ENCODE data around the gene GPC5. TPM values are rescaled to one million over a fixed set of nuclear protein-coding genes. Genes with fewer than 3 reads are reported as not detected.

The GPC5 gene
- total RNA-seq, 2 experiments from 2014 or later, result 0.63 to 0.66 TPM

DNA sequence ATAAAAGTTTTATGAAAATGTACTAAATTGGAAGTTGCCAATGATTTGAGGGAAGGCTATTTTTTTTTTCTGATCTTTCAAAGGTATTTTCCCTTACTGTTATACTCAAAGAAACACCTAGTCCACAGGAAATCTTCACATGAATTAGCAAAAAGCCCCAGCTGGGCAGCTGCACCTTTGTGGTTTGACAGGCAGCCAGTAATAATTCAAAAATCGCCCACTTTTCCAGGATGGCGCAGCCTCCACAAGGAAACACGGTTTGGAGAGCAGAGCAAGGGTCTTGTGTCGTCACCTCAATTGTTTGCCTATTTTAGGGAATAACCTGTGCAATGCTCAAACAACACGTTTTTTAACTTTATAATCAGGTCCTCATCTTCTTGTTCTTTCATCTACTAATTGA is 1503.3 kb downstream of the GPC5 start:
- Mint-ChIP-seq H3K4me3 (no peak overlapping the region), H3K36me3 (ENCODE audit: low read depth) (no peaks in the 10 kb centered on the region), H3K9me3 (ENCODE audit: low read depth) (peaks cover 8% of the 10 kb centered on the region), H3K4me1 (no peaks in the 10 kb centered on the region), H3K27ac (no peak overlapping the region), H3K27me3 (no peaks in the 10 kb centered on the region)
- ATAC-seq (no peak), DNase-seq (no peak)
- intact Hi-C loops (cut with DNase I, micrococcal nuclease), result no loop called here
- ChIA-PET POLR2A (no interaction called here), CTCF (interaction anchor here (0.6 to 1.6 kb wide), 3 partner anchors 21 to 50 kb away, joined by 3 to 4 read pairs (median 3); no protein-coding TSS in a partner anchor)

DNA sequence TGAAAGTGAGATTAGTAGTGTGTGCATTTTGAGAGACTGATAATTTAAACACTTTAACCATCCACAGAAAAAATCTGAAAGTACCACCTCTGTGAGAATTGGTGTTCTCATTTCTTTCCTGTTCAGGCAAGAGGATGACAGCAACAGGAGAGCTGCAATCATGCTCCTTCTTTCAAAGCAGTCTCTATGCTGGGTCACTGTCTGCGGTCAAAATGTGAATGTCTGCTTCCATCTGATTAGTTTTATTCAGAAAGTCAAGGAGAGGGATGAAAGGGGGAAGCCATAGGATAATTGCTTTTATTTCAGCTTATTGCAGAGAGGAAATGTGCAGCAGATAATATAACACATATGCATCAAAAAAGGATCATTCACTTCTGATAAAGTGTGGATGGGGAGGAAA is 1514.2 kb downstream of the GPC5 start:
- intact Hi-C loops (cut with DNase I, micrococcal nuclease), result no loop called here
- Mint-ChIP-seq H3K4me1 (no peaks in the 10 kb centered on the region), H3K9me3 (ENCODE audit: low read depth) (no peaks in the 10 kb centered on the region), H3K27me3 (no peaks in the 10 kb centered on the region), H3K27ac (no peak overlapping the region), H3K4me3 (no peak overlapping the region), H3K36me3 (ENCODE audit: low read depth) (no peaks in the 10 kb centered on the region)
- CTCF ChIA-PET, result interaction anchor here (1.1 kb wide), 1 partner anchor 12 kb away, joined by 3 read pairs; no protein-coding TSS in a partner anchor
- DNase-seq (no peak), ATAC-seq (no peak)
- POLR2A ChIA-PET, result no interaction called here

DNA sequence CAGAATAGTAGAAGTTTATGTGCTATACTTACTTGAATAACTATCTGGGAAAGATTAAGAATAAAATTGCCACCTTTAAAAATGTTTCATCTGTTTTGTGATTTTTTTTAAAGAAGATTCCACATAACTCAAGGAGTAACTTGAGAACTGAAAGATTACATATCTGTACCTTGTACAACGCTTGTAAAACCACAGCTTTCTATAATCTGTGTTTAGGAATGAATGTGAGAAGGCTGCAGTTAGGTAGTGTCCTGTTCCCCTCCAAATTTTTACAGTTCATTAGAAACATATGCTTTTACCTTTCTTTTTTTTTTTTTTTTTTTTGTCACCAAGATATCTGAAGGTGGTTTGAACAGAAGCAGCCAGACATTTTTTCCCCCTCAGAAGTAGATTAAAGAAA is 1515.4 kb downstream of the GPC5 start:
- no peak for DNase-seq
- ChIA-PET CTCF (interaction anchor here (1.1 kb wide), 1 partner anchor 13 kb away, joined by 3 read pairs; no protein-coding TSS in a partner anchor), POLR2A (no interaction called here)
- intact Hi-C loops (cut with DNase I, micrococcal nuclease), result no loop called here
- no peak for ATAC-seq
- Mint-ChIP-seq H3K4me1 (no peaks in the 10 kb centered on the region), H3K27ac (no peak overlapping the region), H3K27me3 (no peaks in the 10 kb centered on the region), H3K9me3 (ENCODE audit: low read depth) (peaks cover 3% of the 10 kb centered on the region), H3K4me3 (no peak overlapping the region), H3K36me3 (ENCODE audit: low read depth) (no peaks in the 10 kb centered on the region)

Small RNA genes lying within 50 kb of the gene (microRNA-seq; reads per million reads assigned to microRNA genes)
- gene MIR548AS (ENCODE audit: borderline replicate concordance), result not detected

Other genes with a start within 250 kb of the GPC5 start
- gene MIR17HG, start 50.9 kb upstream of the GPC5 start, total RNA-seq, result 10 to 100 TPM; 13.8 to 26.7 TPM